Activated CD4-positive, CD25-positive, alpha-beta regulatory T cell (primary cell): Measurements from ENCODE around the gene EPHB1.

ENCODE experiments used
- DNase-seq, 4 experiments: peaks; one replicate each; lab custom pipeline; 2025; lab: John Stamatoyannopoulos, UW

Gene EPHB1

DNA sequence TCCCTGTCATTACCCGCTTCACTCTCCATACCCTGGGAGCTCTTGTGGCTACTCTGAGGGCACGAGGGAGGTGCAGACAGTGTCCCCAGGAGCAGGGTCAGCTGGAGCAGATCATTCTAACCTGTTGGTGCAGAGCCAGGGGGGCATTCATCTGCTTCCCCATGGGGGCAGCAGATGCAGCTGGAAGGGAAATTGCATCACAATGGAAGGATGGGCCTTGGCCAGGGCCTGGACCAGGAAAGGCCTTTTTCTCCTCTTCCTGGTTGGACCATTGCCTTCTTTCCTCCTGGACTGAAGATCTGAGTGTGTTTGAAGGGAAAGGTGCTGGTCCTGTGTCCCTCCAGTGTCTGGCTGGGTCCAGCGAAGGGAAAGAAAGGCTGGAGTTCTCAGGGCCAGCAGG, 55.7 kb downstream of the EPHB1 start:
- no peak for DNase-seq

DNA sequence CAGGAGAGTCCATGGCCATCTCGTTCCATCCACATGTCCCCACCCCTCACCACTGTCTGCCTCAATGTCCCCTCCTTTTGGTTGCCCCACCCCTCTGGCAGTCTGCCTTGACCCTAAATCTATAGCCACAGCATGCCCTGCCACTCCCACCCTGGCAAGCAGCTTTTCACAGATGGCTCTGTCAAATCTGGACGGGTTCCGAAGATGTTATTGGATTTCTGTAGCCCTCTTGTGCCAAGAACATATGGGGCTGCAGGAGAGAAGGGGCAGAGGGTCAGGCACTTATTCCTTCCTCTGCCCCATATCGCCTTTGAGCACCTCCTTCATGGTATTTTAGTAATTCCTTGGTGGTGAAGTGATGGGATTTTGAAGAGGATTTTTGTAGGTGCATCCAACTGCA, 57.1 kb downstream of the EPHB1 start:
- DNase-seq, result no peak

DNA sequence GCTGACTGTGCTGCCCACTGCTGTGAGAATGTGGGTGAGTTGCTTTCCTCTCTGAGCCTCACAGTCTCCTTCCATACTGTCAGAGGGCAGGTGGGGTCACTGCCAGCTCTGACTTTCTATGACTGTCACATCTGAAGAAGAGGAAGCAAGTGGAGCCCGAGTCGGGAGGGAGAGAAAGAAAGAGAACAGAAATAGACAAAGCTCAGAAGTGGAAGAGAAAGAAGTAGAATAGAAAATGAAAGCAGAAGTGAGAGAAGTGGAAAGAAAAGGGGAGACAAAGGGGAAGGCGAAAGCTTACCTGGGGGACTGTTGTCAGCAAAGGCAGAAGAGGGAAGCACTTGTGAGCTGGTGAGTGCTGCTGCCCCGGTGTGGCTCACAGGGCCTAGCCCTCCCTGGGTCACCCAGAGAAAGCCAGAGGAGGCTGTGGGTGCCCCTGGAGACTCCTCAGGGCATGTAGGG, 57.9 kb downstream of the EPHB1 start:
- DNase-seq, result no peak

DNA sequence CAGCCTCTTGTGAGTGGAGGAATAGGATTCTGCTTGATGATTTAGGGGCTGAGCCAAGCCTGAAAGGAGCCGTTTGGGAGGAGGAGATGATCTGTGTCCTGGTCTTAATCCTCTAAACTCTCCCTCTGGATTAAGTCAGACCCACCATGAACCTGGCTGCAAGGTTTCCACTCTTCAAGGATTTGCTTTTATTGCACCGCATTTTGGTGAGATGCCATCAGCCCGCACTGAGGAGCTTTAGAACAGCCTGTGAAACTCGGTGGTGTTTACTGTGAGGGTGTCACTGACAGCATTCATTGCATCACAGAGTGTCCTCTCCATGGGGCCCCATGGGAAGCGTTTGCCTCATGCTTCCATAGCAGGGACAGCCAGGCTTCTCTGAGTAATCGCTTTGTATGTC, 59.2 kb downstream of the EPHB1 start:
- no peak for DNase-seq

DNA sequence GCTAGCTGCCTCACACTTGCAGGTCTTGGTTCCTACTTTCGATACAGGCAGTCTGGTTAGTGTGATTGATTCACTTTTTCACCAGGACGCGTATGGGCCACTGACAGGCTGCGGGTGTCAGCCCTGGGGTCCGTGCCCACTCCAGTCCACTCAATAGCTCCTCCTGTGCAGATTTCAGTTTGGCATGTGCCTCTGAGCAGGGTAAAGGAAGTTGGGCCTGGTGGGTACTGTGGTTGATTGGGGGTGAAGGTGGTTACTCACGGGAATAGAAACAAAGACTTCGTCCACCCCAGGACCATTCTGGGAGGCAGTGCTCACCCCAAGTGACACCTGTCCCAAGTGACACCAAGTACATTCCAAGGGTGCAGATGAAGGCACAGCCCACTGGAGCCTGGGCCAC, 62.3 kb downstream of the EPHB1 start:
- no peak for DNase-seq

DNA sequence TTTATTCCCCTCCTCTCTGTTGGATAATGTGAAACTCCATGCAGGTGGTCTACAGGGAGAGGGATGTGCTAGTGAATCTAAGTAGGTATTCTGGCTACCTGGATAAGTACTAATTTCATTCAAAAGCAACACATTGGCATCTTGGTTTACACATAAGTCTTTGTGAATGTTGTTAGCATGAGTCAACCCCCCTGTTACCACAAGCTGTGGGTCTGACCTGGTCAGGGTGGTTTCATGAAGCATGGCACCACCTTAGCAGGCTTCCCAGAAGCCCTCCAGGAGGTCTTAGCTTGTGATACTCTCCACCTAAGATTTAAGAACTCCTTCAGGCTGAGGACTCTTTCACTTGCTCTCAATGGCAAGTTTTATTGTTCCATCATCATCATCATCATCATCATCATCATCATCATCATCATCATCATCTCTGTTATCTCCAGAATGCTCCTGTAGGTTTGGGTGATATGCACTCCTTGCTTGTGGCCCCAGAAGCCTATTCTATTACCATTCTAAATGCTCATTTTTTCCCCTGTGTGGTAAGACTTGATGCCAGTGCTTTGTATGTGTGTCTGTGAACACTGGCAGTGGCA, 62.8 kb downstream of the EPHB1 start:
- DNase-seq, result no peak

DNA sequence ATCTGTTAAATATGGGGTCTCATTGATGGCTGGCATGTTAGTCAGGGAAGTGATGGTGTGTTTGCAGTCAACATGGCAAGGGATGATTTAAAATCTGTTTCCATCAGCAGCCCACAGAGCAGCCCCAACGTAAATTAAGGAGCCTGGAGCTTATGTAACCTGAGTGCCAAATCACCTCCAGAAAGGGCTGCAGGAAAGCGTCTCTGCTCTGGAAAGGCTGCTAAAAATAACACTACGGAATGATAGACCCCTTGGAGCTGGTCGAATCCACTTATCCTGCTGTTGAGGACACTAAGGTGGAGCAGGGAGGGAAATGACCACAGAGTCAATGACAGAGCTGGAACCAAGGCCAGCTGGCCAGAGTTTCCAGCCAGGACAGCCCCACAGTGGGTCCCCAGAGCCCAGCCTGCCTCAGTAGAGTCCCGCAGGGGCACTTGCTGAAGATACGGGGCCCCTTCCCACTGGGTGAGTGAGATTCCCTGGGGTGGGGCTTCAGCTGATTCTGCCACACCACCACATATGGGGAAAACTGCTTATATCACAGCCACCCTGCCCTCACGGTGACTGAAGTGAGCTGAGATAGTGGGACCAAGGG, 63.5 kb downstream of the EPHB1 start:
- DNase-seq, result no peak

DNA sequence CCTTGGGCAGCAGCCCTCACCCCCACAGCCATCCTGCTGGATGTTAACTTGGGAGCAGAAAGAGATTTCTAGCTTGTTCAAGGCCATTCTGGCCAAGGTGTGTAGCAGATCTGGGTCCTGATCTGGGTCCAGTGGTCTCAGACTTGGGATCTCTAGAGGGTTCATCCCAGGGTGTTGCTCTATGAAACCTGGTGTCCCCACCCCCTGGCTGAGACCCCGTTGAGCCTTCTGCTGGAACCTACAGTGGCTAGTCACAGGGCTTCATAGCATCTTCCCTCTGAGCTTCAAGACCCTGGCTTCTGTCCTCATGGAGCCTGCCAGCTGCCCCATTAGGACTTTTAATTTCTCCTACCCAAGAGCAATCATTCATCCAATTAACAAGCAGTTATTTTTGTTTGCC, 64.3 kb downstream of the EPHB1 start:
- no peak for DNase-seq

DNA sequence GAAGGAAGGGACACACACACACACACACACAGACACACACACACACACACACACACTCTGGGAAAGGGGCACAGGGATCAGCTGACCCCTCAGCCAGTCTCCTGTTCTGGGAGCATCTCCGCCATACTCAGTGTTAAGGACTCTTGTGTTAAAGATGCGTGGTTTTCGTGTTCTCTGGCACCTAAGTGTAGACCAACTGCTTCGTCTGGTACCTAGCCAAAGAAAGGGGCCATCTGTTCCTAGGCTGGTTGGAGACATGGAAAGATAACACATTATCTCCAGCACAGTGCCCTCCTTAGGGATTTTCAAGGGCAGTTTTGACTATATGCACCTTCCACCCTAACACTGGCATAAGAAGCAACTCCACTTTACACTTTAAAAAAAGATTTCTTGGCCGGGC, 65.1 kb downstream of the EPHB1 start:
- no peak for DNase-seq

DNA sequence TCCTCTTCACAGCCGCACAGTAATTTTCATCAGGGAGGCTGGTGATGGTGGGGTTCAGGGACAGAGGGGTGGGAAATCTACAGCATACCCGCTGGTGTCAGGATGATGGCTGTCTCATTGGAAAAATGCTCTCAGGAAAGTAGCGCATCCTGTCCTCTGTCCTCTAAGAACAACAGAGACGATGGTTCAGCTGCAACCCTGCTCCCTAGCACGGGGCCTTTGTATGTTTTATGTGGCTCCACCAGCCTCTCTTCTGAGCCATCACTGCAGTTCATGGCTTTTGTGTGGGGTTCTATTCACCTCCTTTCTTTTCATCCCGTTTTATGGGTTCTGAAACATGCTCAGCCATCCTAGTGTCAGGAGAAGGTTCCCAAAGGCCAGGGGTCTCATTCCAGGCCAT, 68.9 kb downstream of the EPHB1 start:
- DNase-seq, result no peak

DNA sequence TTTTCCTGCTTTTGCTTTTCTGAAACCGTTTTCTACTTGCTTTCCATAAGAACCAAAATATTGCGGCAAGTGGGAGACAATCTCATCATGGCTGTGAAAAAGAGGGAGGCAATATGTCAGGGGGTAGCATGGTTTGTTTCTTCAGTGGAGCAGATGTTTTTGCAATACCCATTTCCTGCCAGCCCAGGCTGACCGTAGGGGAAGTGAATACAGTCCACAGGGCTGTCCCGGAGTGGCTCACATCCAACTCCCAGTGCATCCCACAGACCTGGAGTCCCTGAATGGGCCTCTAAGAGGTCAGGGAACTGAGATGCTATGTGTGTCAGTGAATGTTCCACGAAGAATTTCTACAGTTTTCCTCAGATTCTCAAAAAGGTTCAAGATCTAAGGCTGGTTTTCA, 69.6 kb downstream of the EPHB1 start:
- no peak for DNase-seq

DNA sequence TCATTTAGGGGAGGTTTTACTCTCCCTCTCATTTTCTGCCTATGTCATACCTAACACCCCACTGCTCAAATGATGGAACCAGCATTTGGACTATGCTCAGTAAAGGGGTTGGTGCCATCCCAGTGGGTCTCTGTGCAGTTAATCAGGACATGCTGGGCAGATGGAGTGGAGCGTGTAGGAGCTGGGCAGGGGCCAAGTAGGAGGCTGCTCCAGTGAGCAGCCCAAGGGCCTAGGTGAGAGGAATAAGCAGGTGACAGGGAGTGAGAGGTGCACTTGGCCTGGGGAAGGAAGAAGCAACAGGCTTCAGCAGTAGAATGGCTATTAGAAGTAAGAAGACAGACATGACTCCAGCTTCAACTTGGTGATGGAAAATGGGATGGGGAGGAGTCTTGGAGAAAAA, 72.2 kb downstream of the EPHB1 start:
- no peak for DNase-seq

DNA sequence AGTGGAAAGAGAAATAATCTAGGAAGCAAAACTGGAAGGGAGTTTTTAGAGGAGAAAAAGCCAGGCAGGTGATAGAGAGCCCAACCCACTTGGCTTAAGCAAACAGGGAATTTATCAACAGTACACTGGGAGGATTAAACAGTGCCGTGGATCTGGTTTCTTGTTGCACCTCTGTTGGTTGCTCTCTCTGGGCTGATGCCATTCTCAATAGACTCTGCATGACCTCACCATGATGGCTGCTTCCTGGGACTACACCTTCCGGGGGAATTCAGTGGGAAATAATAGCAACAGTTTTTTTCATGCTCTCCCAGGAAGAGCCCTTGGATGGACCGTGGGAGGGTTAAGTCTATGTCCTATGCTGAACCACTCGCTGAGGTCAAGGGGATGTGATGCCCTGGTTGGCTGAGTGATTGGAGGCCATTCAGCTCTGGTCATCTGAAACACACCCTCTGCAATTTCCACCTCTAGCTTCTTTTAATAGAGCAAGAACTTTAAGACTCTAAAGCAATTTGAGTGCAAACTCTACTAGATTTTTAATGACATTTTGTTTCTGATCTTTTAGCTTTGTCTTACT, 74.2 kb downstream of the EPHB1 start:
- DNase-seq, result no peak

DNA sequence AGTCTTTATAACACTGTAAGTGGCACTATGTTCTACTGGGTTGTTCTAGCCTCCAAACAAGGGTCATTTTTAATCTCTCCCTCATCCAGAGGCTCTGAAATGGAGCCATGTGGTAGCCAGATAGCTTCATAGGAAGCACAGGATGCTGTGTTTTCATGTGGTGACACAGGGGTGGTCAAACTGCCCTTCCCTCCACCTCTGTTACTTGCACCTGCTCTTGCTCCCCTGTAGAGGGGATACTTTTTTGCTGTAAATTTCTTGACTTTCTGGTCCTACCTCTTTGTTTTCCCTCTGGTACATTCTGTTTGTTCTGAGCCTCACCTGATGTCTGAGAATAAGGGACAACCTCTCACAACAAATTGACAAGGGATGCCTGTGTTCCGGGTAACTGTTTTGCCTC, 76.8 kb downstream of the EPHB1 start:
- DNase-seq, result no peak

DNA sequence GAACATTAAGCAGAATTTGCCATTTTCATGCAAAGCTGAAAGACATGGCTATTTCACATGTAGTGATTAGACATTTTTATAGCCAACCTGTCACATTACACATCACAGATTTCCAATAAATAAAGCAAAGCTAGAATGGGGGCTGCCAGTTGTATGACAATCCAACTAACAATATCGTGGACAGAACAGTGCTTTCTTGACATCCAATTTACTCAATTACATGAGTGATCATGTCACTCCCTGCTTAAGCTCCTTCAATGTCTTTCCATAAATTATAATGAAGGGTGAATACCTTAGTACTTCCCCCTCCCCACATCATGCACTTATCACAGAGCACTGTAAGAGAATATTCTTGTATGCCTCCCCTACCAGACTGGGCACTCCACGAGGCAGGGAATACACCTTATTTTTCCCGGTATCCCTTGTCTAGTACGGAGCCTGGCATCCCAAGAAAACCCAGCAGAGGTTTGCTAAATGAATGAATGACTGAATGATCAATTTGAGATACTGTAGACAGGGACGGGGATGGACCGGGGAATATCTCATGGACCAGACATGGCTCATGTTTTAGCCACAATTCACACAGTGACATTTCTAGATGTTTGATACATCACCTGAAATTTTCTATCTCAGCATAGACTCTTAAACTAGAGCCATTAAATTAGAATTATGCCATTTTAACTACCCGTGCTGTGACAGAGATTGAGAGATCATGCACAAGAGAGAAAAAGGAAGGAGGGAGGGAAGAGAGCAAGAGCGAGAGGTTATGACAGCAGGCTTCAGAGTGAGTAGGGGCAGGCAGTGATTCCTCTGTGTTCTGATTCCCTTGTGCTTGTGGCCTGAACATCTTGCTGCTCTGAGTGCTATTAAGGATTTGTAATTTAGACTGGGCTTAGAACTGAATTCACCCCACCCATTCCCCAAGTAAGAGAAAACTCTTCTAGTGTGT, 77.7 kb downstream of the EPHB1 start:
- no peak for DNase-seq

DNA sequence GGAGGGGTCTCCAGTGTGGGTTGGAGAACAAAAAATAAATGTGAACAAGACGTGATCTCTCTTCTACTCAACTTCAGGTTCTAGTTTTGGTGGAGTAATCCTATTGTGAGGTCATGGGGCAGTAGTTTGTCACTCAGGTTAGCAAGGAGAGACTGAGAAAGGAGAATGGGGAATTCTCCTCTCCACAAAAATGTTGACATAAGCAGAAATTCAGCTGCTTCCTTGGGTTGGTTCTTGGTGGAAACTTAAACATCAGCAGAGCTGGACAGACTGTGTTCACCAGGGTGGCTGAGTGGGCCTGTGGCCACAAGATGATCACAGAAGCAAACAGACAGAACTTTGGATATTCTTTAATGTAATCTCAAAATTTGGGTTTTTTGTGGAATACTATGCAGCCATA, 78.7 kb downstream of the EPHB1 start:
- DNase-seq, result no peak

DNA sequence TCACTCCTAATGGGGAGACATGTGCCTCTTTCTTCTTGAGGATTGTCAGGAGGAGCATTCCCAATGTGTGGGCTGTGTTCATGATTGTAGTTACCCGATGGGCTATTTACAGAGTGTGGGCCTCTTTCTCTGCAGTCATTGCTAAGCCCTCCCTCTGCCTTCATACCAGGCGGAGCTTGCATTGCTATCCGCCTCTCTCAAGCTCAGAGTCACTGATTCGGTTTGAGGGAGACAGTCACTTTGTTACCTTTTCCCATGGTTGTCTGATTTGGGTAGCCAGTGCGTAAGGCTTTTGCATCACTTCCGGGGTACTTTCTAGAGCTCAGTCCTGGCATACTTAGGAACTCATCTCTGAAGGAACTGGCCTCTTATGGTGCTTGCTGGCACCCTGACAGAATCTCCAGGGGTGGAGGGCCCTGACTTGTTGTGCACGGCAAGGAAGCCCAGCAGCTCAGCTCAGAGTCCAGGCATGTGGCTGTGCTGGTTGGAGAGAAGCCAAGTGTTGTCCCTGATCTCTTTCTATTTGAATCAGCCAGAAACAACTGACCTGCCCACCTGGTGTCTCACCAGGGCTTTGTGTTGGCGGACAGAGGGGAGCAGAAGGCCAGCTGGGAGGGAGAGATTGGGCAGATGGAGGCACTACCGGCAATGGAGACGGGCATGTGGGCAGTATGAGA, 79.8 kb downstream of the EPHB1 start:
- no peak for DNase-seq

DNA sequence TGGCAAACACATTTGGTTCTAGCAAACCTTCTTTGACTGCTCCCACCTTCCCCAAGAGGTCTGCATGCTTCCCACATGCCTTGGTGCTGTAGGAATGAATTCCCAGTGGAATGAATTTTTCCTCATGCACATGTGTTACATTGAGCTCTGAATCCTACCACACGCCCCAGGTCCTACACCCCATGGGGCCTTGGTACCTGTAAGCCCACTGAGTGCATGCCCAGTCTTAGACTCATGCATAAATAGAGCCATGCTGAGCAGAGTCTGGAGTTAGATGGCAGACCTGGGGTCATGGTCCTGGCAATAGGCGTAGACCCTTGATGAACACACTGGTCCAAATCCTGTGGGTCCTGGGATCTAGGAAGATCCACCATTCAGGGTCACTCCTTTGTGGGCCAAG, 81.8 kb downstream of the EPHB1 start:
- DNase-seq, result no peak

DNA sequence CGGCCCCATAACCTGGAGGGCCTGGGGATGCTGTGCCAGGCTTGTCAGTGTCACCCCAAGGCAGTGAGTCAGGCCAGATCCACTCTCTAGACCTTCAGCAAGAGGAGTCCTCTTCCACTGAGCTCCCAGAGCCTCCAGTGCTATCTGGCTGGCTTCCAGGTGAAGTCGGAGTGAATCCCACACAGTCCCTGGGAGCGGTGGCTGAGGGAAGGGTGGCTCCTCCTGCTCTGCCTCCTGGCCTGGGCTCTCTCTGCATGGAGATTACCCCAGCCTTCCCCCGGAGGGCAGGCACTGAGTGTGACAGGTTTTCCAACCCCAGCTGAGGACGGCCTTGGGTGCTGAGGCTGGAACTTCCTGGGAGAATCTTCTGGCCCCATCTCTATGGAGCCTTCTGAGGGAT, 82.7 kb downstream of the EPHB1 start:
- no peak for DNase-seq

DNA sequence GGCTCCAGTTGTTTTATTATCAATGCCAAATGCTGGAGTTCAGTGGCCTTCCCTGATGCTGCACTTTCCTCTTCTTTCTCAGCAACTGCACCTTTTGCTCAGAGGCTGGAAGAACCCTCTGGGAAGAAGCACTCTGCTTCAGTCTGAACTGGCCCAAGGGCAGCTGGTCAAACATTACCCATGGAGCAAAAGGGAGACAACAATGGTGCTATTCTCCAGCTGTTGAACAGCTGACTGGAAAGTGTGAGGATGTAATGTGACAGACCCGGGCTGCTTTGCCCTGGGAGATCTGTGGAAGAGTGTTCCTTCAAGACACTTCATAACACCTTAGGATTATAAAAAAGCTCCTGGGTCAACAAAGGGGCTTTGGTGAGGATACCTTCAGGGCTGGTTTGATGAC, 84.9 kb downstream of the EPHB1 start:
- DNase-seq, result no peak

DNA sequence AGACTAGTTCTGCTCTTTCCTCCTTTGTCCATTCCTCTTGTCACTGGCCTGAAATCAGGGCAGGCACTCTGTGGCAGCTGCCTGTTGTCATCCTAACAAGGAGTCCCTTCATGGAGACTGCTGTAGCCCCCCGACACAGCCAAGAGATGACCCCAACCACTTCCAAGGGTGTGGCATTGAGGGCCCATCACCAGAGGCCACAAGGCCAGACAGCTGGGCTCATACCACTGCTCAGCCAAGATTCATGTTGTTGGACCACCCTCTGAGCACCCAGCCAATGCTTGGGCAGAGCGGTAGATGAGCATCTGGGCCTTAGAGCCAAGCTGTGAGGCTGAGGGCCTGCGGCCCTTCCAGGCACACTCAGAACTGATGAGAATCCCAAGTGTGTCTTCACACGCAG, 85.4 kb downstream of the EPHB1 start:
- no peak for DNase-seq

DNA sequence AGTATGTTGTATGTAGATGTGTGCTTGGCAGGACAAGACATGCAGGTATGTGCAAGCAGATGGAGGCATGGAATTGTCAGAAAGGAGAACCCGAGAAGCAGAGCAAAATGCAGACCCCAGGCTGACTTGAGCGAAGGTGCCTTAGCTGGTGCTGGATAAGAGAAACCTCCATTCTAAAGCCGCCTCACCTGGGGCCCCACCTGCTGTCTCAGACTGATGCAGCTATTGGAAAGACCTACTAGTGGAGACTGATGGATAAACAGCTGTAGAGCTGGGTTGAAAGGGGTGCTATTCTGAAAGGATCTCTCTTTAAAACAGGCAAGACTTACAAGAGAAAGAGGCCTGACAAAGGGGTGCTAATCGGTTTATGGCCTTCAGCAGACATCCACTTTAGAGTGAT, 86.2 kb downstream of the EPHB1 start:
- DNase-seq, result no peak
